ENCODE measurements around the gene TDRKH. TPM values are rescaled to one million over a fixed set of nuclear protein-coding genes. Genes with fewer than 3 reads are reported as not detected.

The TDRKH gene
- total and polyA plus RNA-seq, 4 donors: 1.5 to 6.7 (median 3.8) TPM

- Histone ChIP-seq H3K9ac (ENCODE audit: low read depth in 1 of 2, low read length in 2 of 2) (no peak overlapping the region), H3K9me3 (ENCODE audit: control insufficient read depth in 4 of 4, low read length in 3 of 4) (no peaks in the 10 kb centered on the region), H3K4me1 (ENCODE audit: control insufficient read depth in 4 of 4, insufficient read depth in 4 of 4, low read length in 3 of 4) (peaks cover 0 to 17% (median 9%) of the 10 kb centered on the region in 4 donors), H3K4me3 (ENCODE audit: low read depth in 1 of 3, low read length in 3 of 3) (no peak overlapping the region), H3K27me3 (ENCODE audit: control insufficient read depth in 4 of 4, insufficient read depth in 4 of 4, low read length in 3 of 4) (no peaks in the 10 kb centered on the region), H3K27ac (ENCODE audit: low read depth in 1 of 2, low read length in 2 of 2) (no peak overlapping the region), H3K36me3 (ENCODE audit: control insufficient read depth in 4 of 4, insufficient read depth in 3 of 4, low read depth in 1 of 4, low read length in 3 of 4) (no peaks in the 10 kb centered on the region)
- DNase-seq (ENCODE audit: low spot score): no peak
- TF ChIP-seq RXRA (IDR thresholded peaks at IDR 0.05): no peak
- no peak for TF ChIP-seq GABPA (IDR thresholded peaks at IDR 0.05 in 1 of 2, conservative IDR thresholded peaks at IDR 0.05 in 1 of 2)
- no peak for TF ChIP-seq FOXA1 (IDR thresholded peaks at IDR 0.05)
- no peak for TF ChIP-seq YY1 (IDR thresholded peaks at IDR 0.05)
- TF ChIP-seq REST (IDR thresholded peaks at IDR 0.05): no peak
- TF ChIP-seq MAX (IDR thresholded peaks at IDR 0.05): no peak
- no peak for TF ChIP-seq ATF3 (IDR thresholded peaks at IDR 0.05)
- no peak for TF ChIP-seq TAF1 (conservative IDR thresholded peaks at IDR 0.05)
- no peak for TF ChIP-seq SP1 (IDR thresholded peaks at IDR 0.05)
- TF ChIP-seq NR2F2 (IDR thresholded peaks at IDR 0.05): no peak
- TF ChIP-seq ZBTB33 (IDR thresholded peaks at IDR 0.05): no peak
- no peak for TF ChIP-seq HNF4G (IDR thresholded peaks at IDR 0.05)
- TF ChIP-seq HNF4A (conservative IDR thresholded peaks at IDR 0.05): no peak
- TF ChIP-seq JUND (IDR thresholded peaks at IDR 0.05): no peak
- TF ChIP-seq RAD21 (IDR thresholded peaks at IDR 0.05): no peak
- TF ChIP-seq CTCF (IDR thresholded peaks at IDR 0.05; ENCODE audit: low read depth, low read length, missing input control): no peak
- no peak for TF ChIP-seq EGR1 (IDR thresholded peaks at IDR 0.05; ENCODE audit: low read depth in 2 of 2)
- no peak for TF ChIP-seq FOXA2 (IDR thresholded peaks at IDR 0.05)
- WGBS: 96% methylated on average over 3 of the region's 3 CpGs
Observed at GRCh38 chr1:151787689-151788088, 2.6 kb downstream of the TDRKH start.
